GM19099 (cell line): ENCODE measurements around the gene CDKAL1.

Experiments used
- POLR2A ChIP-seq: IDR thresholded peaks from 3 replicates; pipeline ENCODE4 v1.6.1; 2011; ENCODE audit warnings: low read depth; ENCODE audit not compliant: insufficient read length; ENCODE audit errors: extremely low read depth

CDKAL1 gene

DNA sequence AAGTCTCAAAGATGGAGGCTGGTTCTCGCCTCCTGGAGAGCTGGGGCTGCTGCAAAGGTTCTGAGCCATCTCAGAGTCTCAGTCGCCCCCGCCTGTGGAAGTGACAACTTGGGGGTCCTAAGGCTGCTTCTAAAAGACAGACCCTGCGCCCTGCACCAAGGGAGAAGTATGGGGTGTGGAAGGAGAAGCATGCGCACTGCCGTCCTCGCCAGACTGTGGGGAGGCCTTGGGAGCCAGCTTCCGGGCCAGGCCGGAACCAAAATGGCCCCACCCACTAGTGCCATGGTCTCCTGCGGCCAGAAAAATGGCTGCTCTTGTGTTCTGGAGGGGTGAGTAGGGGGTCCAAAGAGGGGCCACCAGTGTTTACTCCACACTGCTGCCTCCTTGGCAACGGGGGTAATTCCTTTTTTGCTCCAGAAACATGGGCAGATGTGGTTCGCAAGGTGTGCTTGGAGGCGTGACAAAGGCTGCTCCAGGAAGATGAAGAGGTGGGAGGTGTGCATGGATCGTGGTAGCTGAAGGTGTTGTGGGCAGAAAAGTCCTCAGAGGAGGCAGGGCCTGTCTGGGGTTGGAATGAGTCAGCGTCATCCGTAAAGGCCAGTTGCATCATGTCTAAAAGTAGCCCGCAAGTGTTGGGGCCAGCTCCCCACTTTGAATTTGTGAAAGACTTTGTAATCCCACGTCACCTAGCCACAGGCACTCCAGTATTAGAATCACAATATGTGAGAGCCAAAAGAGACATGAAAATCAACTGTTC is 729.5 kb downstream of the CDKAL1 start:
- TF ChIP-seq POLR2A, result no peak

DNA sequence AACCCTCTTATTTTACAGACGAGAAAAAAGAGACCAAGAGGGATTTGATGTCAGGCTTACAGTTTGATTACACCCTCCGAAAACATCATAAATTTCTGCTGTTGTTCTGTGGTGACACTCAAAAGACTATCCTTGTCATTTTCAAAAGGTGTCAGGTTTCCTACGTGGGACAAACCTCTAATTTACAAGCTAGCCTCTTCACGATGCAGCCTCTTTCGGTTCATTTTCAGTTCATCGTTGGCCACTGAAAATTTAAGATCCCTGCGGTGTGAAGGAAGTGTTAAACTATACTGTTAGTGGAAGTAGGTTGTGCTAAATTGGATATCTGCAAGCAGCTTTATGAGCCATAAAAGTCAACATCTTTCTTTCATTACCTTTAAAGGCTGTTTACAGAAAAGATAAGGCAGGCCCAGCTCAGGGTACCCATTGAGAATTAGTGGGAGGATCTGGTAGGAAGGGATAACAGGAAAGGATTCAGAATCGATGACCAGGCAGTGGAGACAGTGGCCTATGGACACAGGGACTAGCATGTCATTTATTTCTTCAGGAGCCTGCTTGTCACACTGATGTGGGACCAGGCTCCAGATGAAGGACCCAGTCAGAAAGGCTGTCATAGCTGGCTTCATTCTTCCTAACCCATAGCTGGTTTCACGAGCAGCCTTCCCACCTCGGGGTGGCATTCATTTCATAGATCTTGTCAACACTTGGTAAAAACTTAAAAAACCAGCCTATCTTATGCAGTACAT is 730.2 kb downstream of the CDKAL1 start:
- TF ChIP-seq POLR2A, result no peak

- no peak for TF ChIP-seq POLR2A
Observed at GRCh38 chr6:21265034-21265729, 730.9 kb downstream of the CDKAL1 start.

GRCh38 chr6:21265730-21266044 is 731.4 kb downstream of the CDKAL1 start:
- TF ChIP-seq POLR2A, result no peak

DNA sequence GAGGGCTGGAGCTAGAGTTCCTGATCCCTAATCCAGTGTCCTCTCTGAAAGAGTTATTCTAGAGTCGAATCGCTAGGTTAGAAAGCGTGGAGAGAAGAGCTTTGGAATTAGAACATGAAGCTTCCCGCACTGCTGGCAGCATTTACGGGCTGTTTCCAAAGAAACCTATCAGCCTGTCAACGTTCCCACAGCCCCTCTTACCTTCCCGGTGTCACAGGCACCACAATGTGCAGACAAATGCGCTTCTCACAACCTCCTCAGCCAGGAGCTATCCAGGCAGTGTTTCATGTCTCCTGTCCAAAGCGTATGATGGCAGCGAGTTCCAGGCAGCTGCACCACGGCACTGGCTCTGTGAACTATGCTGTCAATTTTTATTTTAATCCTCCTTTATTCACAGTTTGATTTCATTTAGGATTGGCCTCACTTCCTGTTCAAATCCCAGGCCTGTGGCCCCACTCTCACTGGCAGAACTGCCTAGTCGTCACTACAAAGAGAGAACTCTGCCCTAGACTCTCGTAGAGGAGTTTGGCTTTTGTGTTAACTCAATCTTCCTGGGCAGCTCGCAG is 736.5 kb downstream of the CDKAL1 start:
- no peak for TF ChIP-seq POLR2A

DNA sequence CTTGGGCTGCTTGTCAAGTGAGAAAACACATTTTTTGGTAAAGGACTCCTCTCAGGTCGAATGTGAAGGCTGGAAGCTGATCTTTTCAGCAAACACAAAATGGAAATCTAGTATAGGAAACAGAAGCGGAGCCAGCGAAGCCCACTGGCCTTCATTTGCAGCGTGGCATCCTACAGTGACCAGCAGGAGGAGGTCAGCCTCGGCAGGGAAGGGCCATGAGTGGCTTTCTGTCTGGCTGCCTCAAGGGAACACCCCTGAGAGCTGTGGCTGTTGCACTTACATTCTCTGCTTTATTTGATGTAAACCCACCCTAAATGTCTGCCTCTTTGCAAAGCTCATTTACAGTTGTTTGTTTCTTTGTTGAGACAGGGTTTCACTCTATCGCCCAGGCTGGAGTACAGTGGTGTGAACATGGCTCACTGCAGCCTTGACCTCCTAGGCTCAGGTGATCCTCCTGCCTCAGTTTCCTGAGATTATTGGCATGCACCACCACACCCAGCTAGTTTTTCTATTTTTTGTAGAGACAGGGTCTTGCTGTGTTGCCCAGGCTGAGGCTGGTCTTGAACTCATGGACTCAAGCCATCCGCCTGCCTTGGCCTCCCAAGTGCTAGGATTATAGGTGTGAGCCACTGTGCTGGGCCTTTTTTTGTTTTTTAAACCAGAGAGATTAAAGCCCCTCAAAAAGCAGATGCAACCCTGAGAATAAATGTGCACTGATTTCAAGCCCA is 737.3 kb downstream of the CDKAL1 start:
- TF ChIP-seq POLR2A, result no peak

GRCh38 chr6:21273451-21273850 is 739.2 kb downstream of the CDKAL1 start:
- no peak for TF ChIP-seq POLR2A

- TF ChIP-seq POLR2A, result no peak
Observed at GRCh38 chr6:21274851-21275250, 740.6 kb downstream of the CDKAL1 start.

DNA sequence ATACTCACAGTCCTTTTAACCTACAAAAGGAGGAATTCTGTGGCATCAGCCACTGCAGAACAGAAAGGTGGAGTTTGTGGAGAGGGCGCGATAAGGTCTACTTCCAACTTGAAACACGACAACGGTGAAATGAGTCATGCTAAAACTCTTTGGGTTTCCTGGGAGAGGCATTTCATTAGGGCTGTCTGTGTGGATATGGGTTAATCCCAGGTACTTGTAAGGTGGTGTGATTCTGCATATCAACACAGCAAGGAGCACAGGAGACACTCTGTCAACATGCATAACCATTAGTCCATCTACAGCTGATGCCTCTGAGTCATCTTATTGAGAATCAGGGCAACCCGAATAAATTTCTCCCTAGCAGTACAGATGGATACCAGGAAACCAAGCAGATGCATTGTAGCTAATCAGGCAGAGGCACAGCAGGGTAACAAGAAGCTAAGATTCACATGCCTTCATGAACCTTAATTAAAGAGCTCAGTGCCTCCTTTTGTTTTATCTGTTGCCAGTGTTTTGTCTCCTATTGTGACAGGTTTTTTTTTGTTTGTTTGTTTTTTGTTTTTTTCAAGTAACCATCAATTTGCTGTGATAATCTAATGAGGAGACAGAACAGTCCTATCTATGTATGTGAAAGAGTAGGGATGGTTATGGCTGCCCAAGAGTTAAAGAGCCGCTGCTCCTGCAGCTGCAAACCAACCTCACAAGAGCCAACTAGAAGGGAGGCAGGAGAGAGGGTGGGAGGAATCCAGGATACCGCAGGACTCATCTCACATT is 743.5 kb downstream of the CDKAL1 start:
- no peak for TF ChIP-seq POLR2A

GRCh38 chr6:21278375-21278745 is 744.1 kb downstream of the CDKAL1 start:
- TF ChIP-seq POLR2A, result no peak

DNA sequence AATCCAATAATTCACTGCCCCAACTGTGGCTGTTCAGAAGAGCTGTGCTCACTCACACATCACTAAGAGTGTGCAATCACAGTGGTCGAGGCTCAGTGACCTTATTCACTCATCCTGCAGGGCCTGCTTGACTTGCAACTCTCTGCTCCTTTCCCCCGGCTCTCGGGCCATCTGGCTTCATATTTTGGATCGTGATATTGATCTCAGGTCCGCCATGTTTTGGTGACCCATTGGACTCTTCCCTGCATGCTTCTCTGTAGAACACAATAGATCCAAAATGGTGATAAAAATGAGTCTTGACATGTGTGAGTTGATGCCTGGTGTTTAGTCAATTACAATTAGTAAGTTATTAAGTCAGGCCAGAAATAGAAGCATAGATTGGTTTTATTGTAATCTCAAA is 745.4 kb downstream of the CDKAL1 start:
- no peak for TF ChIP-seq POLR2A

GRCh38 chr6:21281366-21281765 is 747.1 kb downstream of the CDKAL1 start:
- TF ChIP-seq POLR2A, result no peak
